Stimulated activated memory B cell treated with anti-CD40 and anti-IgM and Interleukin-4, amounts not matched to agents 10 μg/mL and 1 μg/mL and 100 μg/mL, for 72 hours (primary cell): ENCODE data around the gene LYZL1.

Source experiments
- ATAC-seq: fragments of 150-1000 bp; cut with Tn5 transposase; 2 replicates; pipeline ENCODE4 v1.10.0; 2021
- H3K27ac Mint-ChIP-seq: one replicate; pipeline ENCODE4 v1.8.0; 2022; ENCODE audit warnings: mild to moderate bottlenecking, mixed read lengths
- H3K27me3 Mint-ChIP-seq: one replicate; pipeline ENCODE4 v1.8.0; 2022; ENCODE audit warnings: mixed read lengths
- H3K36me3 Mint-ChIP-seq: one replicate; pipeline ENCODE4 v1.8.0; 2022; ENCODE audit warnings: mixed read lengths
- H3K4me1 Mint-ChIP-seq: one replicate; pipeline ENCODE4 v1.8.0; 2022; ENCODE audit warnings: mixed read lengths
- H3K4me3 Mint-ChIP-seq: one replicate; pipeline ENCODE4 v1.8.0; 2022; ENCODE audit warnings: mild to moderate bottlenecking, moderate library complexity, mixed read lengths
- H3K9me3 Mint-ChIP-seq: one replicate; pipeline ENCODE4 v1.8.0; 2022; ENCODE audit warnings: mixed read lengths

LYZL1 gene

DNA sequence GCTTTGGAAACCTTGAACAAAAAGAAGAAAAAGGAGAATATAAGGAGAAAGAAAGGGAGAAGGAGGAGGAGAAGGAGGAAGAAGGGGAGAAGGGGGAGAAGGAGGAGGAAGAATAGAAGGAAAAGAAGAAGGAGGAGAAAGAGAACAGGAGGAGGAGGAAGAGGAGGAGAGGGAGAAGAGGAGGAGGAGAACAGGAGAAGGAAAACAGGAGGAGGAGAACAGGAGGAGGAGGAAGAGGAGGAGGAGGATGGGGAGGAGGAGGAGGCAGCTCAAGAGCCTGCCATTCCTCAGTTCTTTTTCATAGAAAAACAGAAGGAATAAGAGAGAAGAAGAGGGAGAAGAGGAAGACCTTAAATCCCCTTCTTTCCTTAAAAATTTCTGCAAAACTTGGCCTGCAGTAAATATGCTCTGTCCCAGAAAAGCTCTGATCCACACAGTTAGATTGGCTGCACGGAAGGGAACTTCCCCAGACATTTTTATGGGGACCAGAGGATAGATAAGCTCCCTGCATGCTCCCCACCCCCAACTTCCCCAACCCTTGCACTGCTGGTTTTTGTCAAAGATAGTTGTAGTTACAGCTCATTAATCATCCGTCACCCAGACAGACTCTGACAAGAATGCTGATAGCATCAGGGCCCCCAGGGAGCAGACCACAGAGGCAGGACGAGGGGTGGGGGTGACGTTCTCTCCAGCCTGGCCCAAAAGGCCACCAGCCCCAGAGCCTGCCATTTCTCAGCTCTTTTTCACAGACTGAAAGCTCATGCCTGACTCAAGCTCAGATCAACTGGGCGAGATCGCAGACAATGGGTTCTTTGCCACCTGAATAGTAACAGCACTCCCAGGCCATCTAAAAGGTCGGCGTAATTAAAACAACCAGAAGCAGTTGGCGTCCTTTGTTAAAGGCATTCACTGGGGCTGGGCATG lies 34.5 kb upstream of the LYZL1 start:
- no peaks in the 10 kb centered on the region for H3K27me3 Mint-ChIP-seq
- H3K36me3 Mint-ChIP-seq: no peaks in the 10 kb centered on the region
- no peak overlapping the region for H3K27ac Mint-ChIP-seq
- no peaks in the 10 kb centered on the region for H3K4me1 Mint-ChIP-seq
- peak; percentile 42 for ATAC-seq
- H3K4me3 Mint-ChIP-seq: no peak overlapping the region
- peaks cover 3% of the 10 kb centered on the region for H3K9me3 Mint-ChIP-seq

DNA sequence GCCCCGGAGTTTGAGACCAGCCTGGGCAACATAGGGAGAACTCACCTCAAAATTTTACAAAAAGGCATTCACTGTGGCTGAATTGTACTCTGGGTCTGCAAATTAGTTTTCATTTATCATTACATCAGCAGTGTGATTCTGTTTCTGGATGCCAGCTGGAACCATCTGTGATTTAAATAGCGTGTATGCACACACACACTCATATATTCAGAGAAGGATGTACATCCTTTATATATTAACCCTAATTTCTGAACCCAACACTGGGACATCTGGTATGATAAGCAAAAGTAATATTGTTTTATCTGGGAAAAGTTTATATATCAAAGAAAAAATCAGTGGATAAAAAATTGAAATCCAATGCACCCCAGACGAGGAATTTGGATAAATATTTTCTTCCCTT lies 33.8 kb upstream of the LYZL1 start:
- H3K4me1 Mint-ChIP-seq: no peaks in the 10 kb centered on the region
- ATAC-seq: no peak
- H3K36me3 Mint-ChIP-seq: no peaks in the 10 kb centered on the region
- H3K27ac Mint-ChIP-seq: no peak overlapping the region
- peaks cover 3% of the 10 kb centered on the region for H3K9me3 Mint-ChIP-seq
- no peak overlapping the region for H3K4me3 Mint-ChIP-seq
- H3K27me3 Mint-ChIP-seq: no peaks in the 10 kb centered on the region

DNA sequence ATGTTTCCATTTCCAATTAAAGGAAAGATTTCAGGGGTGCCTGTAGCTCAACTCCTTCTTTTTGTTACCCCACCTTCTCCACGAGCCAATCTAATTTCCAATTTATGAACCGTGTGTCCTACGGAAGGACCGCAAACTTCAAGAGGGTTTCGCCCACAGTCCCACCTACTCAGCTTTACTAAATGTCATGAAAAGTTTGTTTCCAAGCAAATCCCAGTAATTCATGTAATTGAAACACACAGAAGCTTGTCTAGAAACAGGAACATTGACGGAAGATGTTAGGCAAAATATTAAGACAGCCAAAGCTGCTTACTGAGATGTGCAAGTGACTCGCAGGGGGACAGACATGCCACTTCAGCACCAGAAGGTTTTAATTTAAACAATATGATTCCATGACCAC lies 32.9 kb upstream of the LYZL1 start:
- no peaks in the 10 kb centered on the region for H3K27me3 Mint-ChIP-seq
- no peaks in the 10 kb centered on the region for H3K36me3 Mint-ChIP-seq

DNA sequence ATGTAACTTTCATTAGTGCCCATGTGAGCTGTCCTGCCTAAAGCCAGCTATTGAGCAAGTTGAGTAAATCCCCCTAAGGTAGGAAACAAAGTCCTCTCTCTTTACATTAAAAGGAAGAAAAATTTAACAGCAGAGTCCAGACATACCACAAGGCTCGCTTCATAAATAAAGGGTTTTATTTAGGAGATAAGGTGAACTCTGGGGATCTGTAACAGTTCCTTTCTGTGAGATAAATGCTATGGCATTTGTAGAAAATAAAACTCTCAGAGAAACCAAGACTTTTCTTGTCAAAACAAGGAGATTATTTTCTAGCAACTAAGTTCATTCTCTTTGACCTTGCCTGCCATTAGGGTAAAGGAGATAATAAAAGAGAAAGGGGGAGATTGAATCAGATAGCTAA lies 32.3 kb upstream of the LYZL1 start:
- no peak for ATAC-seq
- no peaks in the 10 kb centered on the region for H3K4me1 Mint-ChIP-seq
- no peak overlapping the region for H3K4me3 Mint-ChIP-seq
- H3K9me3 Mint-ChIP-seq: peaks cover 3% of the 10 kb centered on the region
- no peaks in the 10 kb centered on the region for H3K36me3 Mint-ChIP-seq
- H3K27me3 Mint-ChIP-seq: no peaks in the 10 kb centered on the region
- H3K27ac Mint-ChIP-seq: no peak overlapping the region

More for the DNA sequence above, 32.9 kb upstream of the LYZL1 start:
- peaks cover 3% of the 10 kb centered on the region for H3K9me3 Mint-ChIP-seq
- no peaks in the 10 kb centered on the region for H3K4me1 Mint-ChIP-seq
- H3K27ac Mint-ChIP-seq: no peak overlapping the region
- no peak overlapping the region for H3K4me3 Mint-ChIP-seq
- ATAC-seq: no peak

DNA sequence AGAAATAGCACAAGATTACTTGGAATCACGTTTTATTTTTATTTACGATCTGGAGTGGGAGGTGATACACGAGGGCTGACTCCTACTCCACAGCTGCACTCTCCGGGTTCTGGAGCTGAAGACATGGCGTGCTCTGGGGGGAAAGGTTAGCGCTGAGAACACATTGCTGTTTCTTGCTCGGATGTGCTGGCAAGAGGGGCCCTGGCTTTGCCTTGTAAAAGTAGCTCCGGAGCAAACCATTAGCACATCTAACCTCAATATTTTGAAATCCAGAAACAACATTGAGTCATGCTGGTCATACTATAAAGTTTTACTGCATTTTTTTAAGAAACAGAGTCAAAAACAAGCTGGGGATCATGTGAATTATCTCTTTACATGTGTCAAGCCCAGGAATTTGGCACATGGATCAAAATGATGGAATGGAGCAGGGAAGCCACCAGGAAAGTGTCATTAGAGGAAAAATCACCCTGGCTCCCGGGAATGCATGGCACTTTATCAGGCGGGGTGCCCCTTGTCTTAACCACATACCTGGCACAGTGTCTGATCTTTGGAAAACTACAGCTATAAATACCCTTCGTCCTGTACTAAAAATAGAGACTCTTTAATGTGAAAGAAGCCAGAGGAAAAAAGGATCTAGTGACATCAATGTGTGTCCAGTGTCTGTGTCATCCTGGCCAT lies 31.6 kb upstream of the LYZL1 start:
- no peaks in the 10 kb centered on the region for H3K27me3 Mint-ChIP-seq
- peaks cover 3% of the 10 kb centered on the region for H3K9me3 Mint-ChIP-seq
- no peak overlapping the region for H3K4me3 Mint-ChIP-seq
- ATAC-seq: no peak
- H3K27ac Mint-ChIP-seq: no peak overlapping the region
- H3K4me1 Mint-ChIP-seq: no peaks in the 10 kb centered on the region
- H3K36me3 Mint-ChIP-seq: no peaks in the 10 kb centered on the region

DNA sequence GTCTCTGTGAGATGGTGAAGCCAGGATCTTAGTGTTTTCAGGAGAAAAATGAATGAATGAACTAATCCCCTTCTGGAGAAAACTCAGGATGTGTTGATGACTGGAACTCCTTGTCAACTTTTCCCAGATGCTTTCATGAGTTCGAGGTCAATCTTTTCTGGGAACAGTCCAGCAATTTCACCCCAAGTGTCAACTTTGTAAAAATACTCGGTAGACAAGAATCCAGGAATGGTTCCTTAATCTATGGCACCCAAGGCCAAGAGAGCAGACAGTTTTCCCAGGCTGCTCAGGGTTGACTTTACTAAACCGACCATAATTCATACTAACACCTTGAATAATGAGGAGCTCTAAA lies 31.1 kb upstream of the LYZL1 start:
- peaks cover 5% of the 10 kb centered on the region for H3K27me3 Mint-ChIP-seq
- ATAC-seq: no peak

DNA sequence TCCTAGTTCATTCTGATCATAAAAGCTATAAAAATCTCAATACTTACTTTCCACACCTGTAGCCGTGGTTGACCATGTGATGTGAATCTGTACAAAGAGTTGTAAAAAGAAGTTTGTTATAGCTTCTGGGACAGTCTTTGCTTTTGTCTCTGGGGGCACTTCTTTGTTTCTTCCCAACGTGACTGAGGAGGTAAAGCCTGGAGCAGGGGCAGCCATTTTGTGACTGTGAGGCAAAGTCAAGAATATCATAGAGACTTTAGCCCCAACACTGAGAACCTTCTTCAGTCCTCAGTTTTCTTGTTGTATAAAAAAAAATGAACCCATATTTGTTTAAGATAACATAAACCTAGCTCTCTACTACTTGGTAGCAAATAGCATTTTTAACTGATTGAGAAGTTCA lies 29.4 kb upstream of the LYZL1 start:
- Mint-ChIP-seq H3K27me3 (peaks cover 6% of the 10 kb centered on the region), H3K4me1 (no peaks in the 10 kb centered on the region), H3K27ac (no peak overlapping the region), H3K36me3 (no peaks in the 10 kb centered on the region), H3K9me3 (peaks cover 6% of the 10 kb centered on the region), H3K4me3 (no peak overlapping the region)
- ATAC-seq: no peak

More for the DNA sequence above, 31.1 kb upstream of the LYZL1 start:
- Mint-ChIP-seq H3K4me3 (no peak overlapping the region), H3K36me3 (no peaks in the 10 kb centered on the region), H3K4me1 (no peaks in the 10 kb centered on the region), H3K27ac (no peak overlapping the region), H3K9me3 (peaks cover 5% of the 10 kb centered on the region)

DNA sequence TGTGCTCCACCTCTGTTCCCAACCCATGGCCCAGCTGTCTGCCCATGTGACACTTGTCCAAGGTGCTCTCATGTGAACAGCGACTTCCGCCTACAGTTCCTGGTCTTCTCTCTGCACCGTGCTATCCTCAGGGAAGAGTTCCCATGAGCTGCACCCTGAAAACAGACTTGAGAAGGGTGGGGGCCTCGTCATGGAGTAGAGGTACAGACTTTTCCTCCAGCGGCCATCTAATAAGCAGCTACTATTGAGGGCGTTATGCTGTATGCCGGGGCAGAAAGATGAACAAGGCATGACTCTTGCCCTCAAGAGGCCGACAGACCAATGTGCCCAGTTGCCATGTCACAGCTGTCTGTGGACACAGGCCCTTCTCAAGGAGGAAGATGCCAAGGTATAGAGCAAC lies 25.4 kb upstream of the LYZL1 start:
- Mint-ChIP-seq H3K36me3 (no peaks in the 10 kb centered on the region), H3K27me3 (peaks cover 6% of the 10 kb centered on the region), H3K4me1 (no peaks in the 10 kb centered on the region), H3K4me3 (no peak overlapping the region), H3K9me3 (peaks cover 4% of the 10 kb centered on the region), H3K27ac (no peak overlapping the region)
- ATAC-seq: no peak

DNA sequence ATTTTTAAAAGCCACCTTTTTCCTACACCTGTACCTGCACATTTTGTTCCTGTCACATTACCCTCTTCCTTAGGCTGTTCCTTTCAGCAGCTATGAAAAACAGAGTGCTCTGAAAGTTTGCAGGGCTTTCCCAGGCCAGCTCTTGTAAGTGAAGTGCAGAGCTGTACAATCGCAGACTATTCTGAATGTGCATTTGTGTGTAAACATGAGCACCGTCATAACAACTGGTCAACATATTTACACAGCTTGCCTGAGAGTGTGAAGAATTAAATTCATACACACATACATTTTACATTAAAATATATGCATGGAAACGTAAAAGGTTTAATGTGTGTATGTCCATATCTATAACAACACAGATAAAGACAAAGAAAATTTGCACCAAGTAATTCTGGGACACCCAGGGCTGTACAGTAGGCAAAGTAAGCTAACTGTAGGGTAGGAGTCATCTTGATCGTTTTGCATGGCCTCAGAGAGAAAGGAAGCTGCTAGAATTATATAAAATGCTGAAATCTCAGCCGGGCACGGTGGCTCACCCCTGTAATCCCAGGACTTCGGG lies 23.6 kb upstream of the LYZL1 start:
- ATAC-seq: no peak
- H3K4me3 Mint-ChIP-seq: no peak overlapping the region

DNA sequence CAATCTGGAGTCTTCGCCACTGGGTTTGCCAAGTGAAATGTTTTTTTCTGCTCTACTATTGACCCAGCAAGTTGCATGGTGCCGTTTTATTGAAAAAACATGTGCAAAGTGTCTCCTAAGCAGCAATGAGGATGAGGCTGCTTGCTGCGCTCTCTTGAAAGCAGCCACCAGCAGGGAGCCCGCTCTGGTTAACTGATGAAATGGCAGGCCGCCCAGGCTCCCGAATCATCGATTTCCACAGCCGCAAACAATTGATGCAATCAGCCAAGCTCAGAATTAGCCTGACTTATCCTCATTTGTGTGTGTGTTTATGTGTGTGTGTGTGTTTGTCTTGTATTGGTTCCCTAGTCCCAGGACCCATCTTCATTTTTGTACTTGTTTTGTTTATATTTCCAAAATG lies 22.2 kb upstream of the LYZL1 start:
- Mint-ChIP-seq H3K4me1 (no peaks in the 10 kb centered on the region), H3K4me3 (no peak overlapping the region), H3K9me3 (peaks cover 3% of the 10 kb centered on the region), H3K27ac (no peak overlapping the region), H3K27me3 (peaks cover 6% of the 10 kb centered on the region), H3K36me3 (no peaks in the 10 kb centered on the region)
- ATAC-seq: no peak

More for the DNA sequence above, 23.6 kb upstream of the LYZL1 start:
- peaks cover 3% of the 10 kb centered on the region for H3K9me3 Mint-ChIP-seq
- no peak overlapping the region for H3K27ac Mint-ChIP-seq
- no peaks in the 10 kb centered on the region for H3K36me3 Mint-ChIP-seq
- H3K27me3 Mint-ChIP-seq: peaks cover 6% of the 10 kb centered on the region
- no peaks in the 10 kb centered on the region for H3K4me1 Mint-ChIP-seq

DNA sequence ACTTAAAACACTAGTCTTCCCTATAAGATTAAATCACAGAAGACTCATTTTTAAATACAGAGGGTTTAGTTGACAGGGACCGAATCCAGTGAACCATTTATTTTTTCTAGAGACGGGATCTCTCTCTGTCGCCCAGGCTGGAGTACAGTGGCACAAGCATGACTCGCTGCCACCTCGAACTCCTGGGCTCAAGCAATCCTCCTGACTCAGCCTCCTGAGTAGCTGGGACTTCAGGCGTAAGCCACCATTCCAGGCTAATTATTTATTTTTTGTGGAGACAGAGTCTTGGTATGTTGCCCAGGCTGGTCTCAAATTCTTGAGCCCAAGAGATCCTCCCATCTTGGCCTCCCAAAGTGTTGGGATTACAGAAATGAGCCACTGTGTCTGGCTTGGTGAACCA lies 20.9 kb upstream of the LYZL1 start:
- no peaks in the 10 kb centered on the region for H3K9me3 Mint-ChIP-seq
- no peak overlapping the region for H3K4me3 Mint-ChIP-seq
- H3K4me1 Mint-ChIP-seq: no peaks in the 10 kb centered on the region
- H3K27me3 Mint-ChIP-seq: no peaks in the 10 kb centered on the region
- H3K27ac Mint-ChIP-seq: no peak overlapping the region
- no peaks in the 10 kb centered on the region for H3K36me3 Mint-ChIP-seq
- no peak for ATAC-seq

DNA sequence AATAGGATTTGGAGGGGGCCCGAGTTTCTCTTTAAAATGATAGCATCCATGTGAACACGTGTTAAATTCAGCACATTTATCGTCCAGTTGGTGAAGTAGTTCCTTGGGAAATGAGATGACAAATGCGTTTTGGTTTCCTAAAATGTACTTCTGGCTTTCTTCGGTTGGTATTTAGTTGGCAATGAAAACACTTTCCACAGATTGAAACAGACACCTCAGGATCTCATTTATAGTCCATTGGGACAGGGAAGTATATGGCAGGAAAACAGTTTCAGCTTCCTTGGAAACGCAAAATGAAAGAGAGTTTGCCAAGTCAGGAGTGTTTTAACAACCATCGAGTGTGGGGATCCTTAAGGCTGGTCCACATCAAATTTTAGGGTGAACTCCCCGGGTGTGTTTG lies 19.4 kb upstream of the LYZL1 start:
- Mint-ChIP-seq H3K4me1 (no peaks in the 10 kb centered on the region), H3K36me3 (no peaks in the 10 kb centered on the region), H3K27me3 (no peaks in the 10 kb centered on the region), H3K4me3 (no peak overlapping the region), H3K9me3 (no peaks in the 10 kb centered on the region), H3K27ac (no peak overlapping the region)
- ATAC-seq: no peak

DNA sequence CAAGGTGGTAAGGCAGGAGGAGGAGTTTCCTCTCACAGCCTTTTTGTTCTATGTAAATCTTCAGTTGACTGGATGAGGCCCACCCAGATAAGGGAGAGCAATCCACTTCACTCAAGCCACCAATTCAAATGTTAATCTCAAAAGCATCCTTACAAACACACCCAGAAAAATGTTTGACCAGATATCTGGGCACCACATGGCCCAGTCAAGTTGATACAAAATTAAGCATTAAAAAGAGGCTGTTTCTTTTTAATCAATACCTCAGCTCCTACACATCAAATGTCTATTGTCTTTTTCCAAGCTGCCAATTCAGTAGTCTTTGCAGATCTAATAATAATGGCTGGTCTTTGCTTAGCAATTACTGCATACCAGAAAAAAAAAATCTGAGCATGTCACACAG lies 18.0 kb upstream of the LYZL1 start:
- Mint-ChIP-seq H3K27me3 (no peaks in the 10 kb centered on the region), H3K4me3 (no peak overlapping the region), H3K36me3 (no peaks in the 10 kb centered on the region), H3K9me3 (no peaks in the 10 kb centered on the region), H3K4me1 (no peaks in the 10 kb centered on the region), H3K27ac (no peak overlapping the region)
- ATAC-seq: no peak

DNA sequence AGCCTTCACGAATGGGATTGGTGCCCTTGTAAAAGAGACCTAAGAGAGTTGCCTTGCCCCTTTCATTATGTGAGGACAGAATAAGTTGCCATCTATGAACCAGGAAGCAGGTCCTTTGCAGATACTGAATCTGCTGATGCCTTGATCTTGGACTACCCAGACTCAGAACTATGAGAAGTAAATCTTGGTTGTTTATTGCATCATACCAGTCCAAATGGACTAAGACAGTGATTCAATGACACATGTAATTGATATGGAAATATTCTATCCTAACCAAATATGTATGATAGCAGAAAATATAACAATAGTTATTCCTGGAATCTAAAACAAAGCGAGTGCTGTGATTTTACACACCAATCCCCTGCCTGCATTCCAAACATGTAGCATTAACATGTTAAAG lies 17.0 kb upstream of the LYZL1 start:
- Mint-ChIP-seq H3K4me1 (no peaks in the 10 kb centered on the region), H3K36me3 (no peaks in the 10 kb centered on the region), H3K27me3 (no peaks in the 10 kb centered on the region), H3K4me3 (no peak overlapping the region), H3K27ac (no peak overlapping the region), H3K9me3 (no peaks in the 10 kb centered on the region)
- no peak for ATAC-seq

DNA sequence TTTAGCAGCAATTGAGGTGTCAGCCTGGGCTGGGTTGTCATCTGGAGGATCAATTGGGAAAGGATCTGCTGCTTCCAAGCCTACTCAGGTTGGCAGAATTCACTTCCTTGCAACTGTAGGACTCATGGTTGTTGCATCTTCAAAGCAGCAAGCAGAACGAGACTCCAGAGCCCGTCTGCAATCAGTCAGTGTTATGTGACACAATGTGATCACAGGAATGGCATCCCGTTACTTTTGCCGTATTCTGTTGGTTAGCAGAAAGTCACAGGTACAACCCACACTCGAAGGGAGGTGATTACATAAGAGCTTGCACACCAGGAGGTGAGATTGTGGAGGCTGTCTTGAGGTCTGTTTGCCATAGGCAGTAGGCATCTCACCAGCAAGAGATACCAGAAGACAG lies 15.4 kb upstream of the LYZL1 start:
- Mint-ChIP-seq H3K36me3 (no peaks in the 10 kb centered on the region), H3K9me3 (no peaks in the 10 kb centered on the region), H3K27ac (no peak overlapping the region), H3K4me3 (no peak overlapping the region), H3K4me1 (no peaks in the 10 kb centered on the region), H3K27me3 (no peaks in the 10 kb centered on the region)
- ATAC-seq: no peak
